HG02973 (cell line): Measurements from ENCODE around the gene SMCO4.
"Not testable (repeated sequence)": the region's sequence is repeated elsewhere in the genome, so short reads cannot be mapped to it uniquely, and the experiment has no call there.

ENCODE experiments used
- ATAC-seq: cut with Tn5 transposase; IDR thresholded peaks from one replicate; pipeline ENCODE4 v1.9.1; 2021; ENCODE audit warnings: moderate library complexity; ENCODE audit not compliant: unreplicated experiment

SMCO4 gene

DNA sequence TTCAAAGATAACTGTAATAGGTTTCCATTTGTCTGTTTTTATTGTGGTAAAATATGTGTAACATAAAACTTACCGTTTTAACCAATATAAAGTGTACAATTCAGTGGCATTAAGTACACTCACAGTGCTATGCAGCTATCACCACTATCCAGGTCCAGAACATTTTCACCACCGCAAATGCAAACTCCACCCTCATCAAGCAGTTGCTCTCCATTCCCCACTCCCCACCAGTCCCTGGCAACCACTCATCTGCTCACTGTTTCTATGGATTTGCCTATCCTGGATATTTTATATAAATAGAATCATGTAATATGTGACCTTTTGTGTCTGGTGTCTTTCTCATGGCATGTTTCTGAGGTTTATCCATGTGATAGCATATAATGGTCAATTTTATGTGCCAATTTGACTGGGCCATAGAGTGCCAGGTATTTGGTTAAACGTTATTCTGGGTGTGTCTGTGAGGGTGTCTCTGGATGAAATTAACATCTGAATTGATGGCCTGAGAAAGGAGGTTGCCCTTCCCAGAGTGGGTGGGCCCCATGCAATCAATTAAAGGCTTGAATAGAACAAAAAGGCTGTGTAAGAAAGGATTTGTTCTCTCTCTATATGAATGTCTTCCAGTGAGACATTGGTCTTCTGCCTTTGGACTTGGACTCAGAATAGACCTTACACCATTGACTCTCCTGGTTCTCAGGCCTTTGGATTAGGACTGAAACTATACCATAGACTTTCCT, 17.2 kb upstream of the SMCO4 start:
- ATAC-seq, result no peak

DNA sequence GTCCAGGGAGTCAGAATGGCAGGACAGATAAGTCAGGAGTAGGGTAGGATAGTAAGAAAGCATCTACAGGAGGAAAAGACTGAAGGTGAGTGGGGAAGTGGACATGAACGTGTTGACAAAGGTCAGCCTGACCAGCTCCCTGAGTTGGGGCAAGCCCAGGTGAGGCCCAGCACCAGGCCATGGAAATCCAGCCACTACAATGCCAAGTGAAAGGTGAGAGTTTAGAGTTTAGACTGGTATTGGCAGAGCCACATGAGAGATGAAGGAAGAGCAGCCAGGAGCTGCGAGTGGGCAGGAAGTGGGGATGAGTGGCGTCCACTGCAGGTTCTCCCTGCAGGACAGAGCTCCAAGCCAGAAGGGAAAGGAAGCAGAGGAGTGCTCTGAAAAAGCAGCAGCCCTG, 16.5 kb upstream of the SMCO4 start:
- no peak for ATAC-seq

DNA sequence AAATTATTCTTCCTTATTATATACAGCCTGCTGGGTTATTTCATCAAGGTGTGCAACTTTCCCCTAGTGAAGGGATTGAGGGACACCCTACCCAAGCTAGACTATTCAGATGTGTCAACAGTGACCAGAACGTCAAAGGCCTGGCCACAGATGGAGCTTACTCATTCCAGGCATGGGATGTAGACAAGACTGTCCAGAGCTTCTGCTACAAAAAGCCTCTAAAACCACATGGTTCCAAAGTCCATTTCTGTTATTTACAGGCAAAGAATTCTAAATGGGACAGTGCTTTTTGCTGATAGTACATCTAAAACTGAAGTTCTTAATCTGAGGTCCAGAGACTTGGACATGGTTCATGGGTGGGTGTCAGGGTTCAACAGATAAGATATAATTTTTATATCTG, 9.7 kb upstream of the SMCO4 start:
- no peak for ATAC-seq

DNA sequence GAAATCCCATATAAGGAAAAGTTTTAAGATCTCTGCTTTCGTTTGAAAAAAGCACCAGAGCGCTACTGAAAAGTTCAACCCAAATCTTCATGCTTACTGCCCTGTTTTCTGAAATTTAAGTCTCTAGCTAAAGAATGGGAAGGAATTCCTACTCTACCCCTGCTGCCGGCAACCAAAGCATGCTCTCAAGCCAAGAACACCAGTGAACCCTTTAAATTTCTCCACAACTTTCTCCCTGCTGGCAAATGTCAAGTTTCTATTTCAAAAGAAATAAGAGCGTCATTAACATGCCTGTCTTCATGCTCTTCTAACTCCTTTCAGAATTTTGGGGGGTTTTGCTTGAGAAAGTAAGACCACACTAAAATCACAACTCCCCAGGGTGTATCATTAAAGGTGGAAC, 6.8 kb upstream of the SMCO4 start:
- no peak for ATAC-seq

DNA sequence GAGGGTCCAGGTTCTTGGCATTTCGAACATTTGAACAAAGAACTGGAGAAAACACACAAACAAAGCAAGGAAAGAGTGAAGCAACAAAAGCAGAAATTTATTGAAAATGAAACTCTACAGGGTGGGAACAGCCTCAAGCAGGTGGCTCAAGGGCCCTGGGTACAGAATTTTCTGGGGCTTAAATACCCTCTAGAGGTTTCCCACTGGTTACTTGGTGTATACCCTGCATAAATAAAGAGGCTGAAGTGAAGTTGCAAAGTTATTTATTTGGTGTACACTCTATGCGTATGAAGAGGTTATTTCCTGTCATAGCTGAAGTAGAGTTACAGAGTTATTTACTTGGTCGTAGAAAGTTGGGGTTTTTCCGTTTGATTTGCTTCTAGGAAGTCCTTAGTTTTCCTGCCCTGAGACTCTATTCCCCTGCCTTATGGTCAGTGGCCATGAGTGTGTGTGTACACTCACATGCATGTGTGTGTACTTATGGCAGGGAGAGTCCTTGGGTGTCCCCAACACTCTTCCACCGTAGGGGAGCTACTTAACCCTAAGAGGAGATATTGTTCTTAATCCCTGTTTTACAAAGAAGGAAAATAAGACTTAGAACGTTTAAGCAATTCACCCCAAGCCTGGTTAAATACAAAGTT, 5.6 kb upstream of the SMCO4 start:
- ATAC-seq, result no peak

DNA sequence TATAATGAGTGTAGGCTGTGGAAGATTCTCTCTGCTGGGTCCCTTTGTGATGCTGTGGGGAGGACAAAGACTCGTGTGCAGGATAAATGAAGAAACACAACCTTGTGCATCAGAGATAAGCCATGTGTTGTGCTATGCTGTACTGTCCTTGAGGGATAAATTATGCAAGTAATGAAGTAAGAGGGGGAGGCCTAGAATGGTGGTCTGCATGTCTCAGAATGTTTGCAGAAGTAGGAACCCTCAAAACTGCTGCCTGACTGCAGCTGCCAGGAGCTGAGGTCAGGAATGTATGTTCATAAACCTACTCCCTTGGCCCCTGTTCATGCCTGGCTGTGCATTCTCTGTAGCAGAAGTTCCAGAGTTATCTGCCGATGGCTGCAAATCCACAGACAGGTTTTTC, 4.6 kb upstream of the SMCO4 start:
- ATAC-seq, result no peak

DNA sequence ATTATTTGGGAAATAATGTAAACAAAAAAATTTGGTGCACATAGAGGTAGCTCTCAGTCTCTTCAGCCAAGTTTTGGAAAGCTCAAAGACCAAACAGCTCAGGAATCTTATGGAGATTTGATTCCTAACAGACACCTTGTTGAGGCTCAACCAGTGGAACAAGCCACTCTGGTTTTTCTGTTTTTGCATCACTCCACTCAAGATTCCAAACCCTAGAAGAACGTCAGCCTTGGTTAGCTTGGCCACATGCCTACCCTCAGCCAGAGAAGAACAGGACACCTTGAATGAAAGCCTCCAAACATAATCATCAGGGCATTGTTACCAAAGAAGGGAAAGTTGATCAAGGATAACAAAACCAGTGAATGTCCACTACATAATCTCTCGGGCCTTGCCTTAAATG, 3.8 kb upstream of the SMCO4 start:
- no peak for ATAC-seq

DNA sequence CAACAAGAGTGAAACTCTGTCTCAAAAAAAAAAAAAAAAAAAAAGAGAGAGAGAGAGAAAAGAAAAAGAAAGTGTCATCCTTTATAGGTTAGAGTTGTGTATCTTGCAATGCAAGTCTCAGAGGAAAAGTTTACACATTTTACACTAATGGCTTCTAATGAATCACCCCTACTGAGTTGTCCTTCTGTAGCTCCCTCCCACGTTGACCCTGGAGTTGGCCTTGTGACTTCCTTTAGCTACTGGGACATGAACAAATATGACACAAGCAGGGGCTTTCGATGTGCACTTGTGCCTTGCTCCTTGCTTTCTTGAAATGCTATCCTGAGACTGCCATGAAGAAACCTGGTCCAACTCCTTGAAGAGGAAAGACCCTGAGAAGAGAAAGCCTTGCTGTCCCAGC, 2.4 kb upstream of the SMCO4 start:
- ATAC-seq, result no peak

DNA sequence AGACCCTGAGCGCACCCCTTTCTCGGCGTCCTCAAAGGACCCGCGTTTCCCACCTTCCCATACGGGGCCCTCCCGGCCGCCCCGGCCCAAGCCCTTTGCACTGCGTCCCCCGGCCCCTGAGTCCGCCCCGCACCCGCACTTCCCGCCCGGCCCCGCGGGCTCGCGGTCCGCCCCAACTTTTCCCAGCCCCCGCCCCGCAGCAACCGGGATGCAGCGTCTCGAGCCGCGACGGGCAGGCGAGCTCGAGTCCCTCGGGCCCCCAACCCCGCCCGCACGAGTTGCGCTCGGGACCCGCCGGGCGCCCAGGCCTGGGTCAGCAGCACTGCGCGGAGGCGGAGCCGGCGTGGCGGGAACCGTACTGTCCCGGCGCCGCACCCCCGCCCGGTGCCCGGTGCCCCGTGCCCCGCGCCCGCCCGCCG, 371 bp downstream of the SMCO4 start:
- peak; percentile 27 for ATAC-seq

DNA sequence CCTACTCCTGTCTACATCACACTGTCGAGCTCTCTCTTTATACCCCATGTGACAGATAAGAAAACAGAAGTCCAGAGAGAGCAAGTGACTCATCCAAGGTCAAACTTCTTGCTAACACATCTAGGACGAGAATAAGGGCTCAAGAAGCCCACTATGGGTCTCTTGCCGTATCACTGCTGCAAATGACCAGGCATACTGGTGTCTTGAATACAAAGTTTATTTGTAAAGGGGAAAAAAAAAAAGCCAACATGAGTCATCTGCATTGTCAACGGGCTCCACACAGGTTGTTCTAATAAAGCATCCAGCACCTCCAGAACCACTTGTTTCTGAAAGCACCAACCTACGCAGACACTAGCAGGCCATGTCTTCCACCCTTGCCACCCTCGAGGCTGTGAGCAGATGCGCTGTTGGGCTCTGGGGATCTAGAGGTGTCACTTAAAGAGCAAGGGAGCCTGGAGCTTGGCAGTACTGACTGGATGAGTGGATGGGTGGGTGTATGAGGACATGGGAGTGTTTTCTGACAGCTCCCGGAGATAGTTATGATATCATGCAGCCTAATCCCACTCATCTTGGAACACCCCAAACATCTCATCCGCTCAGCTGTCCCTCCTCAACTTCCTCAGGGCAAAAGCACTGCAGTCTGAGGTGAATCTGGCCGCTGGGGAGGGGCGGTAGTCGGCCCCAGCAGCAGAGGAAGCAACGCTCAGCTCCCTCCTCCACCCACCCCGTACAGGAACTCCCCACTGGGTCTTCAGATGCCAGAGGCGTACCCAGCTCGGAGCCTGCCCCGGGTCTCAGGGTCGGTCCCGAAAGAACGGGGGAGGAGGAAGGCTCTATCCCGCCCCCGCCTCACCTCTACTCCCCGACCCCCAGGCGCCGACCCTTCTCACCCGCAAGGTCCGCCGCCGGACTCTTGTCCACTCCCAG, 1.0 kb downstream of the SMCO4 start:
- peak; percentile 56 for ATAC-seq

DNA sequence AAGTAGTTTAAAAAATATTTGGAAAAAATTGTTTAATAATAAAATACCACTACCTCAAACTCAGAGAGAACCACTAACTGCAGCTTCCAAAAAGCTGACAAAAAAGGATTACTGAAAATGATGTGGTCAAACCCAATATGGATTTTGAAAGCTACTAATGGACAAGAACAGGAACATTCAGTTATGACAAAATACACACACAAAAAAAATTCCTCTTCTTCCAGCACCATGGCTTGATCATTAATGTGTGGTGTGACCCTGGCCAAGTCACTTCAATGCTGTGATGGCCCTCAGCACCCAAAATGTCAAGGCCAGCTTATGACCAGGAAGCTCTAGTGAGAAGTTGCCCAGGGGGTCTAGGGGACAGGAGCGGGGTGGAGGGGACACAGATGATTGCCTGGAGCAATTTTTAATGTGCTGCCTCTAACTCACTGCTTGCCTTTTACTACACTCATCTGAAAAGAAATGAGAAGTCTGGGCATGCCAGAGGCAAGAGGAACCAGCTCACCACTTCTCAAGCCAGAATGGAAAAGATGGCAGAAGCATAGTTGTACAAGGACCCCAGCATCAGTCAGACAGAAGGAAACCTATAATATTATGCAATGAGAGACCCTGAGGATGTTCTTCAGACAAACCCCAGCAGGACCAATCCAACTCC, 2.2 kb downstream of the SMCO4 start:
- ATAC-seq, result no peak

DNA sequence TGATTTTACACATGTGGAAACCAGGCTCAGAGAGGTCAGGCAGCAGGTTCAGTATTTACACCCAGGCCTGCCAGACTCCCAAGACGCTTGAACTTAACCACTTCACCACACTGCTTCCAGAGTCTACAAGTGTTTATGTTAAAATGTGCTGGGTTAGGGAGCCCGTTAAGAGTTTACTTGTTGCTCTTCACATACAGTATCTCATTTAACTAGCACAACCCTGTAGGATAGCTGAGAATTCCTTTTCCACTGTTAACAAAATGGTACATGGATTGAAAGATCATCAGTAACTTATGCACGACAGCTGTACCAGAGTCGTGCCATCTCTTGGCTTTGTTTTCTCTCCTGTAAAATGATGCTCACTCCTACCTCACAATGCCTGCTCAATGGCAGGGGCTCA, 2.9 kb downstream of the SMCO4 start:
- ATAC-seq, result no peak

DNA sequence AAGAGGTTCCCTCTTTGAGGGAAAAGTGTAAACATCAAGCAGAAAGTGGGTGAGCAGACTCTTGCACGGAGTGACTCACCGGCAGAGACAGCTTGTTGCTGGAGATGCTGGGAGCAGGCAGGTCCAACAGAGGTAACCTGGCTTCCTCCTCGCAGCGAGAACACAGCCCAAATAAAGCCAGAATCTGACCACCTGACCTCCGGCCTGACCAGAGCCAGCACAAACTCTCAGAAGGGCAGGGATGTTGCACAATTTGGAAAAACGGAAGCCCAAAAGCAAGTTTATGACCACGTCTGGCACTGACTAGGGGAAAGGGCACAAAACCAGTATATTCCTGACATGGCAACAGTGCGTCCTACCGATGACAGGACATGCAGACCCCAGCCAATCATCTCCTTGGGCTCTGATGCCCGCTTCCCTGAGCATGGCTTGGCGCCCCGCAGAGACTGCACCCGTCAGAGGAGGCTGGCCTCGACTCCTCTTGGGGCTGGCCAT, 5.4 kb downstream of the SMCO4 start:
- no peak for ATAC-seq

DNA sequence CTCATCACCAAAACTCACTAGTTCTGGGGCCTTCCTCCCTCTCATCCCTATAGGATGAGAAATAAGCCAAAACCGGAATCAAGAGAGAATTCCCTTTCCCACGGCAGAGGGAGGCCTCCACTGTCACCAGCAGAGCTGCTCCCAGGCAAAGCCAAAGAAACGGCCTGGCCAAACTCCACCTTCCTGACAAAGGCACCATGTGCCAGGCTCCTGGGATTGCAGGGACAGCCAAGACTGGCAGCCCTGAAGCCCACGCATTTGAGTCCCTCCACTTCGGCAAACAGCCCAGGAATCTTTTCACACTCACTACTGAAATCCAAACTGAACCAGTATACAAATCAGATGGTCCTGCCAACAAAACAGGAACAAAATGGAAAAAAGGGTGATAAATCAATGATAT, 6.1 kb downstream of the SMCO4 start:
- no peak for ATAC-seq

DNA sequence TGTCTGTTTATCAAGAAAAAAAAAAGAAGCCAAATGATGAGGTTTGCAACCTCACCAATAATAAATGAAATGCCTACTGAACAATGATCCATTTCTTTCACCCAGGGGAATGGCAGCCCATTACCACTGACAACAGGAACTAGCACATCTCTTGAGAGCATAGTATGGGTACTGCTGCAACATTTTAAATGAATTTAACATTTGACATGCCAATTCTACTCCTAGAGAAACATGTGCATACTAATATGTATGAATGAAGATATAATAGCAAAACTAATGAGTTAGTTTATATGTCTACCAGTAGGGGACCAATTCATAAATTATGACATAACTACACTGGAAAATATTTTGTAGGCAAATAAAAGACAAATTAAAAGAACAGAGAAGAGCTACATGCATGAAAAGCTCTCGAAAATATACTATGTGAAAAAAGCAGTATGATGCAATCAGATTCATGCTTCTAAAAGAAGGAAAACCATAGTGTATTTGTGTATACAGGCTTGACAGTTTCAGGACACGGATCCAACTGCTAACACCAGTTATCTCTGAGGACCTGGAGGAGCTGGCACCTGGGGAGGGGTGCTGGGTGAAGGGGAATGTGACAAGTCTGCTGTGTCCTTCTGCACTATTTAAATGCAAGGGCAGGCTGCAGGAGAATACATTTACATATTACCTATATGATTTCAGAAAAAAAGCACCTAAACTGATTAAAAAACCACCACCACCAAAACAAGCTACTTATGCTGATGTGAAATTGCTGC, 6.9 kb downstream of the SMCO4 start:
- ATAC-seq, result no peak

DNA sequence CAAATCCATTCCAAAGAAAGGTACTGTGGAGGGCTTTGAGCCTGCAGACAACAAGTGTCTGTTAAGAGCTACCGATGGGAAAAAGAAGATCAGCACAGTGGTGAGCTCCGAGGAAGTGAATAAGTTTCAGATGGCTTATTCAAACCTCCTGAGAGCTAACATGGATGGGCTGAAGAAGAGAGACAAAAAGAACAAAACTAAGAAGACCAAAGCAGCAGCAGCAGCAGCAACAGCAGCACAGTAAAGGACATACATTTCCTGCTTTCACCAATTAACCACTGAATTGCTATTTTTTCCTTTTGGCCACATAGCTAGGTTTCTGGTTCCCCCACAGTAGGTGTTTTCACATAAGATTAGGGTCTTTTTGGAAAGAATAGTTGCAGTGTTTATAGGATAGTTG, 7.6 kb downstream of the SMCO4 start:
- ATAC-seq, result not testable (repeated sequence)

DNA sequence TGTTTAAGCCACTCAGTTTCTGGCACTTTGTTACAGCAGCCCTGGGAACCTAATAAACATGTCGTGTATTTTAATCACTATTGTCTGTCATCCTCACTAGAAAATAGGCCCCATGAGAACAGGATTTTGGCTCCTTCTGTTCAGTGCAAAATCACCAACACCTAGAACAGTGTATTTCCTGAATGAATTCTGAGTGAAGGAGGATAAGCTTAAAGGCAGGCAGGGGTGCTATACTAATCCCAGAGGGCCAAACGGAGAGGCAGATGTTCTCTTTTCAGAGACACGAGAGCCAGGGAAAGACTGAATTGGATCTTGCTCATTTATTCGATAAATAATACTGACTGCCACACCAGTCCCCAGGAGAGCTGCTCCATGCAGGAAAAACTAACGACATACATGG, 10.4 kb downstream of the SMCO4 start:
- no peak for ATAC-seq

DNA sequence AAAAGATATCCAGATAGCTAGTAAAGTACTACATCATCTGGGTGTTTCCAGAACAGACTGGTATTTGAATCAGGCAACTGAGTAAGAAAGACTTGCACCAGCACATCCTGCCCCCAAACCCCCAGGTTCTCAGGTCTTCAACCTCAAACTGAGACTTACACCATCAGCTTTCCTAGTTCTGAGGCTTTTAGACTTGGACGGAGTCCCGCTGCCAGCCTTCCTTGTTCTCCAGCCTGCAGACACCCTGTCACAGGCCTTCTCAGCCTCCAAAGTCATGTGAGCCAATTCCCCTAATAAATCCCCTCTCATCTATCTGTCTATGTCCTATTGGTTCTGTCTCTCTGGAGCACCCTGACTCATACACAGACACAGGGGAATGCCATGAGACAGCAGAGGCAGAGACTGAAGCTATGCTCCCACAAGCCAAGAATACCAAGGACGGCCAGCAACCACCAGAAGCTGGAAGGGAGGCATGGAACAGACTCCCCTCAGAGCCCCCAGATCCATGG, 10.9 kb downstream of the SMCO4 start:
- peak; percentile 38 for ATAC-seq

DNA sequence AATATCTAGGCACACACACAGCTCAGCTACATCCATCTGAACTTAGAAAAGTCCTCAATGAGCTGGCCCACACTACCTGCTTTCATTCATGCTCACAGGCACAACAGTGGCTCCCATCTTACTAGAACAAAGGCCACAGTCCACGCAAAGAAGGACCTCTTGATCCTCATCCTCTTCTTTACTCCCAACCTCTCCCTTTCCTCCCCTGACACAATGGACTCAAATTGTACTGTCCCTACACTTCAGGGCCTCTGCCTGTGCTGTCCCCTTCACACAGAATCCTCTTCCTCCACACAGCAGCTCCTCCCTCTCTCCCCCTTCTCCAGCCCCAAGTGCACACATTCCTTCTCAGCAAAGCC, 12.7 kb downstream of the SMCO4 start:
- ATAC-seq, result no peak
